LHCN-M2 (cell line): ENCODE results near the gene TIFAB. TPM values are rescaled to one million over a fixed set of nuclear protein-coding genes. Genes with fewer than 3 reads are reported as not detected.

ENCODE experiments used
- DNase-seq: peaks from one replicate; pipeline ENCODE4 v3.0.0-alpha.2; 2012; ENCODE audit warnings: low read depth
- total RNA-seq: library from RNA; depleted of rRNA; stranded (reverse); fragments of >200 nt; gene quantifications from 2 replicates; pipeline ENCODE4 v1.2.3, GENCODE V29; 2014; rRNA removed

The TIFAB gene
- total RNA-seq, 1 experiment from 2014 or later, result not detected

GRCh38 chr5:135428586-135428985 is 23.6 kb downstream of the TIFAB start:
- DNase-seq, result no peak

GRCh38 chr5:135426102-135427082 is 25.8 kb downstream of the TIFAB start:
- peak; percentile 47 for DNase-seq

GRCh38 chr5:135425641-135426040 is 26.5 kb downstream of the TIFAB start:
- no peak for DNase-seq

- DNase-seq, result no peak
Observed at GRCh38 chr5:135423846-135424168, 28.3 kb downstream of the TIFAB start.

- DNase-seq, result no peak
Observed at GRCh38 chr5:135423146-135423845, 28.9 kb downstream of the TIFAB start.

GRCh38 chr5:135422419-135422818 is 29.7 kb downstream of the TIFAB start:
- no peak for DNase-seq

- DNase-seq, result no peak
Observed at GRCh38 chr5:135417083-135417482, 35.1 kb downstream of the TIFAB start.

GRCh38 chr5:135405082-135405481 is 47.1 kb downstream of the TIFAB start:
- no peak for DNase-seq

GRCh38 chr5:135402031-135402430 is 50.1 kb downstream of the TIFAB start:
- no peak for DNase-seq

- DNase-seq, result no peak
Observed at GRCh38 chr5:135400866-135401265, 51.3 kb downstream of the TIFAB start.

- no peak for DNase-seq
Observed at GRCh38 chr5:135399794-135400542, 52.2 kb downstream of the TIFAB start.

GRCh38 chr5:135398855-135399793 is 53.0 kb downstream of the TIFAB start, which contains the start of gene MACROH2A1:
TSS of gene MACROH2A1 (minus strand) at chr5:135399231. CDS start at chr5:135389093, 10,138 bp downstream.
- DNase-seq, result peak; percentile 79

GRCh38 chr5:135398160-135398854 is 53.8 kb downstream of the TIFAB start:
- DNase-seq, result peak; percentile 21

Other genes with a start within 250 kb of the TIFAB start
- 175 and 183 TPM in 2 replicates for gene MACROH2A1, start 53.1 kb downstream of the TIFAB start, total RNA-seq
- not detected in 2 replicates for gene DCANP1, start 5.0 kb downstream of the TIFAB start, total RNA-seq
- not detected in 2 replicates for gene NEUROG1, start 83.6 kb upstream of the TIFAB start, total RNA-seq
- not detected in 2 replicates for gene CXCL14, start 126.6 kb upstream of the TIFAB start, total RNA-seq